Neutrophil (primary cell): ENCODE measurements around the gene CEMIP.

Experiments used
- H3K27ac ChIP-seq: fragments of 200-600 bp; sonication (generic); 2 replicates; pipeline ENCODE4 v1.5.1; 2016; ENCODE audit warnings: mild to moderate bottlenecking, moderate library complexity
- H3K27me3 ChIP-seq: fragments of 200-600 bp; sonication (generic); 2 replicates; pipeline ENCODE4 v1.6.0; 2016; ENCODE audit warnings: mild to moderate bottlenecking
- H3K36me3 ChIP-seq: fragments of 200-600 bp; sonication (generic); 2 replicates; pipeline ENCODE4 v1.5.1; 2017
- H3K4me1 ChIP-seq, 2 experiments: fragments of 200-600 bp in 1 of 2; sonication (generic) in 1 of 2; 1 replicate in 1 of 2; 2 replicates in 1 of 2; pipeline versions ENCODE4 v1.5.1 to v1.6.1; 2013 to 2016; ENCODE audit warnings: low read depth in 1 of 2, low read length in 1 of 2, mild to moderate bottlenecking in 1 of 2, moderate library complexity in 1 of 2; ENCODE audit not compliant: control insufficient read depth in 1 of 2, insufficient read depth in 1 of 2
- H3K4me3 ChIP-seq, 2 experiments: fragments of 200-600 bp in 1 of 2; sonication (generic) in 1 of 2; 1 replicate in 1 of 2; 2 replicates in 1 of 2; pipeline ENCODE4 v1.5.1; 2013 to 2016; ENCODE audit warnings: low read depth in 1 of 2, low read length in 1 of 2, mild to moderate bottlenecking in 1 of 2, moderate library complexity in 1 of 2
- H3K9me3 ChIP-seq: fragments of 200-600 bp; sonication (generic); 2 replicates; pipeline ENCODE4 v1.5.1; 2016
- TF ChIP-seq, protein P1 (sequence below): fragments of 200-600 bp; sonication (generic); IDR thresholded peaks from 2 replicates; pipeline ENCODE4 v1.5.1; 2016; ENCODE audit warnings: antibody characterized with exemption

The CEMIP gene

DNA sequence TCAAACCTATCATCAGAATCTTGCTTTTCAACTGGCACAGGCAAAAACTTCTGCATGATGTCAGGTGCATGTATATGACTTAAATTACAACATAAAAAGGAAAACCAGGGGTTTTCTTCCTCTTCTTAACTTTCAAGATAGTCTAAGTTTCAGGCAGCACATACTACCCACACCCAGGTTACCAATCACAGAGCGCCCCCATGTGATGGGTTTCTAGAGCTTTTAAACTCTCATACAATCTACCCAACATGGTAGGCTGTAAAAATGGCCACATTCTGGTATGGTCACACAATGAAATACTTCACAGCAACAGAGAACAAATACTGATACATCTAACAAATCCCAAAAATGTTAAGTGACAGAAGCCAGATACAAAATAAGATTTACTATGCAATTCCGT, 203.0 kb downstream of the CEMIP start:
- H3K36me3 ChIP-seq: peaks cover 35% of the 10 kb centered on the region
- peaks cover 15 to 19% of the 10 kb centered on the region in 2 experiments for H3K4me1 ChIP-seq
- peak overlapping the region; percentile 45 for H3K27ac ChIP-seq
- H3K27me3 ChIP-seq: no peaks in the 10 kb centered on the region
- no peaks in the 10 kb centered on the region for H3K9me3 ChIP-seq
- TF ChIP-seq, protein P1, sequence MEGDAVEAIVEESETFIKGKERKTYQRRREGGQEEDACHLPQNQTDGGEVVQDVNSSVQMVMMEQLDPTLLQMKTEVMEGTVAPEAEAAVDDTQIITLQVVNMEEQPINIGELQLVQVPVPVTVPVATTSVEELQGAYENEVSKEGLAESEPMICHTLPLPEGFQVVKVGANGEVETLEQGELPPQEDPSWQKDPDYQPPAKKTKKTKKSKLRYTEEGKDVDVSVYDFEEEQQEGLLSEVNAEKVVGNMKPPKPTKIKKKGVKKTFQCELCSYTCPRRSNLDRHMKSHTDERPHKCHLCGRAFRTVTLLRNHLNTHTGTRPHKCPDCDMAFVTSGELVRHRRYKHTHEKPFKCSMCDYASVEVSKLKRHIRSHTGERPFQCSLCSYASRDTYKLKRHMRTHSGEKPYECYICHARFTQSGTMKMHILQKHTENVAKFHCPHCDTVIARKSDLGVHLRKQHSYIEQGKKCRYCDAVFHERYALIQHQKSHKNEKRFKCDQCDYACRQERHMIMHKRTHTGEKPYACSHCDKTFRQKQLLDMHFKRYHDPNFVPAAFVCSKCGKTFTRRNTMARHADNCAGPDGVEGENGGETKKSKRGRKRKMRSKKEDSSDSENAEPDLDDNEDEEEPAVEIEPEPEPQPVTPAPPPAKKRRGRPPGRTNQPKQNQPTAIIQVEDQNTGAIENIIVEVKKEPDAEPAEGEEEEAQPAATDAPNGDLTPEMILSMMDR: no peak
- H3K4me3 ChIP-seq: no peak overlapping the region

DNA sequence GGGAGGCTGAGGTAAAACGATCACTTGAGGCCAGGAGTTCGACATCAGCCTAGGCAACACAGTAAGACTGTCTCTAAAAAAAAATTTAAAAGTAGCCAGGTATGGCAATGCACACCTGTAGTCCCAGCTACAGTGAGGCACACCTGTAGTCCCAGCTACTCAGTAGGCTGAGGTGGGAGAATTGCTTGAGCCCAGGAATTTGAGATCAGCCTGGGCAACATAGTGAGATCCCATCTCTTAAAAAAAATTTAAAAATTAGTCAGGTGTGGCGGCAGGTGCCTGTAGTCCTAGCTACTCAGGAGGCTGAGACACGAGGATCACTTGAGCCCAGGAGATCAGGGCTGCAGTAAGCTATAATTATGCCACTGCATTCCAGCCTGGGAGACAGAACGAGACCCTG, 203.7 kb downstream of the CEMIP start:
- Histone ChIP-seq H3K9me3 (no peaks in the 10 kb centered on the region), H3K36me3 (peaks cover 32% of the 10 kb centered on the region), H3K4me3 (no peak overlapping the region), H3K27ac (peak overlapping the region; percentile 45), H3K4me1 (peaks cover 15 to 19% of the 10 kb centered on the region in 2 experiments), H3K27me3 (no peaks in the 10 kb centered on the region)
- TF ChIP-seq, protein P1: no peak

DNA sequence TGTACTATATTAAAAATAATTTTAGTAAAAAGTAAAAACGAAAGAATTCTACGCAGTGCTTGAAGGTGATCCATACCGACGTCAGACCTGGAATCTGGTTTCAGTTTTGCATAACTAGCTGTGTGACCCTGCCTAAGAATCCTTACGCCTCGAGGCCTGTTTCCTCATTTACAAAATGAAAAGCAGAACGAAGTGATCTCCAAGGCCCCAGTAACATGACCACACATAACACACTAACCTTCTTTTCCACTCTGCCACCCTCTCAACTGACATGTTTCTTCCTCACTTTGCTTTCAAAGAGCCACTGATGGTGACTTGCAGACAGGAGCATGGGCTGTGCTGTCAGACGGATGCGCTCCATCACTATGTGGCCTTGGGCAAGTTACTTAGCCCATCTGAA, 205.7 kb downstream of the CEMIP start:
- H3K4me3 ChIP-seq: peak overlapping the region; percentile 11 to 19

DNA sequence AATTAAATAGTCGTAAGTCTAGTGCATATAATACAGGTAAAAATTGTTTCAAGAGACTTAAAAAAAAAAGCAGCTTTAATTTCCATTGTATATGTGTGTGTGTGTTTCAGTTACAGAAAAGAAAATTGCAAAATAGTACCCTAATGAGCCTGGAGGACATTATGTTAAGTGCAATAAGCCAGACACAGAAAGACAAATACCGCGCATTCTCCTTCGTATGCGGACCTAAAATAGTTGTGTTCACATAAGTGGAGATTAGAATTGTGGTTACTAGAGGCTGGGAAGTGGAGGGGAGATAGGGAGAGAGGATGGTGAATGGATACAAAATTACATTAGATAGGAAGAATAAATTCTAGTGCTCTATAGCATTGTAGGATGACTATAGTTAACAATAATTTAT, 206.8 kb downstream of the CEMIP start:
- Histone ChIP-seq H3K4me1 (peaks cover 34 to 39% of the 10 kb centered on the region in 2 experiments), H3K4me3 (no peak overlapping the region), H3K36me3 (peaks cover 2% of the 10 kb centered on the region), H3K9me3 (no peaks in the 10 kb centered on the region), H3K27me3 (no peaks in the 10 kb centered on the region), H3K27ac (no peak overlapping the region)
- TF ChIP-seq, protein P1: no peak

More for the DNA sequence above, 205.7 kb downstream of the CEMIP start:
- H3K27ac ChIP-seq: peak overlapping the region; percentile 90
- H3K36me3 ChIP-seq: peaks cover 11% of the 10 kb centered on the region
- no peaks in the 10 kb centered on the region for H3K9me3 ChIP-seq
- no peaks in the 10 kb centered on the region for H3K27me3 ChIP-seq
- peaks cover 28 to 31% of the 10 kb centered on the region in 2 experiments for H3K4me1 ChIP-seq
- TF ChIP-seq, protein P1: peak; percentile 20

DNA sequence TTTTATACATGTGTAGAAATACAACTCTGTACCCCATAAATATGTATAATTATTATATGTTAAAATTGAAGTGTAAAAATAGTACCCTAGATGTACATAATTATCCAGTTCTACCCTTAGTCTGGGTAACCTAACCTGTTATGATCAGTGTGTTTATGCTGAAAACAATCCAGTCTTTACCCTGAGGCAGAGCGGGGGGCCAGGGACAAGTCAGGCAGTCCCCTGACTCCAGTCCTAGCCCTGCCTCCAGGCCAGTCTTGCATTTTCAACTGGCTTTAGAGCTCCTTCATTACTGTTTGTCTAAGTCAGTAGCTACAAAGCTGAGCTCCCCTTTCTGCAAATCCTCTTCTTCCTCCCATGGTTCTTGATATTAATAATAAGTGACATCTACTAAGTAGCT, 207.3 kb downstream of the CEMIP start:
- no peaks in the 10 kb centered on the region for H3K36me3 ChIP-seq
- TF ChIP-seq, protein P1: no peak
- H3K4me3 ChIP-seq: no peak overlapping the region
- no peaks in the 10 kb centered on the region for H3K9me3 ChIP-seq
- peaks cover 34 to 39% of the 10 kb centered on the region in 2 experiments for H3K4me1 ChIP-seq
- H3K27ac ChIP-seq: no peak overlapping the region
- H3K27me3 ChIP-seq: no peaks in the 10 kb centered on the region
